Smooth muscle cell (in vitro differentiated cells): ENCODE measurements around the gene UBE2H. TPM values are rescaled to one million over a fixed set of nuclear protein-coding genes. Genes with fewer than 3 reads are reported as not detected.
A peak's percentile ranks its signal among the peaks of the same experiment; 100 is the strongest.

Experiments
- DNase-seq: peaks from one replicate; lab custom pipeline; 2025; ENCODE audit not compliant: unreplicated experiment; lab: John Stamatoyannopoulos, UW
- H2AFZ ChIP-seq: fragments of 200-600 bp; sonication (generic); 2 replicates; pipeline ENCODE4 v1.6.0; 2016; ENCODE audit warnings: antibody characterized with exemption, low read depth, mild to moderate bottlenecking
- H3F3A ChIP-seq: fragments of 200-600 bp; sonication (generic); 2 replicates; pipeline ENCODE4 v1.6.0; 2017; ENCODE audit warnings: antibody characterized with exemption, low read depth
- H3K27ac ChIP-seq: fragments of 200-600 bp; sonication (generic); 2 replicates; pipeline ENCODE4 v1.5.1; 2016; ENCODE audit warnings: low read depth, mild to moderate bottlenecking
- H3K27me3 ChIP-seq: fragments of 200-600 bp; sonication (generic); 2 replicates; pipeline ENCODE4 v1.6.1; 2016; ENCODE audit warnings: low read depth, mild to moderate bottlenecking
- H3K36me3 ChIP-seq: fragments of 200-600 bp; sonication (generic); 2 replicates; pipeline ENCODE4 v1.5.1; 2016; ENCODE audit warnings: low read depth
- H3K4me1 ChIP-seq: fragments of 200-600 bp; sonication (generic); 2 replicates; pipeline ENCODE4 v1.5.1; 2016; ENCODE audit warnings: low read depth
- H3K4me2 ChIP-seq: fragments of 200-600 bp; sonication (generic); 2 replicates; pipeline ENCODE4 v1.6.0; 2016; ENCODE audit warnings: mild to moderate bottlenecking
- H3K4me3 ChIP-seq: fragments of 200-600 bp; sonication (generic); 2 replicates; pipeline ENCODE4 v1.5.1; 2016; ENCODE audit warnings: mild to moderate bottlenecking
- H3K79me2 ChIP-seq: fragments of 200-600 bp; sonication (generic); 2 replicates; pipeline ENCODE4 v1.6.0; 2016; ENCODE audit warnings: low read depth, mild to moderate bottlenecking
- H3K9ac ChIP-seq: fragments of 200-600 bp; sonication (generic); 2 replicates; pipeline ENCODE4 v1.6.0; 2016; ENCODE audit warnings: low read depth
- H3K9me3 ChIP-seq: fragments of 200-600 bp; sonication (generic); replicated peaks from 2 replicates; pipeline ENCODE4 v1.5.1; 2016; ENCODE audit warnings: low read depth
- H4K20me1 ChIP-seq: fragments of 200-600 bp; sonication (generic); 2 replicates; pipeline ENCODE4 v1.6.0; 2016; ENCODE audit warnings: low read depth
- WGBS: methylation state at CpG from one replicate; pipeline ENCODE4 v1.1.7; 2016; ENCODE audit warnings: low lambda C conversion rate; 5-methylcytosine and 5-hydroxymethylcytosine counted together
- polyA plus RNA-seq: library from polyadenylated mRNA; unstranded; fragments of >200 nt; fragmentation: Nextera tagmentation; extraction: Ambion mirVana; gene quantifications from 2 replicates; pipeline ENCODE4 v1.2.1, GENCODE V29; 2016
- total RNA-seq: library from RNA; depleted of rRNA; stranded (reverse); fragments of >200 nt; gene quantifications from 2 replicates; pipeline ENCODE4 v1.2.3, GENCODE V29; 2014
- TF ChIP-seq, protein P1 (sequence below): fragments of 200-600 bp; sonication (generic); IDR thresholded peaks from 2 replicates; pipeline ENCODE4 v1.5.1; 2017; ENCODE audit warnings: borderline replicate concordance, mild to moderate bottlenecking, antibody characterized with exemption; ENCODE audit not compliant: insufficient read depth, poor library complexity, severe bottlenecking

UBE2H gene
- total and polyA plus RNA-seq, 2 experiments from 2014 or later: 66.1 to 94.5 TPM

DNA sequence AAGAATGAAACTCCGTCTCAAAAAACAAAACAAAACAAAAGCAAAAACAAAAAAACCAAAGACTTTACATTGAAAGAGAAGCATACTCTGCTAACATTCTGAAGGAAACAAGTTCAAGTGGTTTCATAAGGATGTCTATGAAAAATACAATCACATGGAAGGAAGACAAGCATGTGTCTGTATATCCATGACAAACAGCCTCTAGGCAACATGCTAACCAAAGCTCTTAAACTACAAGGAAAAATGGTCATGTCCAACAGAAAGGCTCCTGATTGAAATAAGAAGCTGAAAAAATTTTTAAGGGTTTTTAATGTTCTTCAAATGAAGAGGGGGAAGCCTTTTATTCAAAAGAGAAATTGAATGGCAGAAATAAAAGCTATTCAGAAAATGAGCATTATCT is 64.9 kb downstream of the UBE2H start:
- no peak overlapping the region for H3K27ac ChIP-seq
- H3K79me2 ChIP-seq: peaks cover 74% of the 10 kb centered on the region
- H4K20me1 ChIP-seq: peaks cover 94% of the 10 kb centered on the region
- no peak overlapping the region for H2AFZ ChIP-seq
- no peak overlapping the region for H3K4me3 ChIP-seq
- H3K9ac ChIP-seq: no peak overlapping the region
- H3K9me3 ChIP-seq: no peaks in the 10 kb centered on the region
- H3F3A ChIP-seq: no peaks in the 10 kb centered on the region
- WGBS: 100% methylated on average over 1 of the region's 1 CpG
- no peaks in the 10 kb centered on the region for H3K27me3 ChIP-seq
- TF ChIP-seq, protein P1, sequence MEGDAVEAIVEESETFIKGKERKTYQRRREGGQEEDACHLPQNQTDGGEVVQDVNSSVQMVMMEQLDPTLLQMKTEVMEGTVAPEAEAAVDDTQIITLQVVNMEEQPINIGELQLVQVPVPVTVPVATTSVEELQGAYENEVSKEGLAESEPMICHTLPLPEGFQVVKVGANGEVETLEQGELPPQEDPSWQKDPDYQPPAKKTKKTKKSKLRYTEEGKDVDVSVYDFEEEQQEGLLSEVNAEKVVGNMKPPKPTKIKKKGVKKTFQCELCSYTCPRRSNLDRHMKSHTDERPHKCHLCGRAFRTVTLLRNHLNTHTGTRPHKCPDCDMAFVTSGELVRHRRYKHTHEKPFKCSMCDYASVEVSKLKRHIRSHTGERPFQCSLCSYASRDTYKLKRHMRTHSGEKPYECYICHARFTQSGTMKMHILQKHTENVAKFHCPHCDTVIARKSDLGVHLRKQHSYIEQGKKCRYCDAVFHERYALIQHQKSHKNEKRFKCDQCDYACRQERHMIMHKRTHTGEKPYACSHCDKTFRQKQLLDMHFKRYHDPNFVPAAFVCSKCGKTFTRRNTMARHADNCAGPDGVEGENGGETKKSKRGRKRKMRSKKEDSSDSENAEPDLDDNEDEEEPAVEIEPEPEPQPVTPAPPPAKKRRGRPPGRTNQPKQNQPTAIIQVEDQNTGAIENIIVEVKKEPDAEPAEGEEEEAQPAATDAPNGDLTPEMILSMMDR: no peak
- peaks cover 7% of the 10 kb centered on the region for H3K4me1 ChIP-seq
- H3K4me2 ChIP-seq: no peak overlapping the region
- no peaks in the 10 kb centered on the region for H3K36me3 ChIP-seq
- no peak for DNase-seq

DNA sequence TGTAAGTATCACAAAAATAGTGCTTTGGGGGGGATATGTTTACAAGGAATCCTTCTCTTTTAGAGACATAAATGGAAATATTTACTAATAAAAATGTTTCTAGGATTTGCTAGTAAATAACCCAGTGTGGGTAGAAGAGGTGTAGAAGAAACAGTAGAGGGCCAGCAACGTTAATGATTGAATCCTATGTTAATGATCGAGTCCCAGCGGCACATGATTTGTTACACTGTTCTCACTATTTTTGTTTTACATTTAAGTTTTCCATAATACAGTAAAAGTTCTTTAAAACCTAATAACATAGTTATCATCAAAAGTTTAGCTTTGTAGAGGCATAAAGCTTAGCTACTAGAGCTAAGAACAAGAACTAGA is 66.0 kb downstream of the UBE2H start:
- Histone ChIP-seq H3K9me3 (no peaks in the 10 kb centered on the region), H2AFZ (no peak overlapping the region), H3K9ac (no peak overlapping the region), H3K27me3 (no peaks in the 10 kb centered on the region), H3K4me3 (no peak overlapping the region), H3K27ac (no peak overlapping the region), H3K79me2 (peaks cover 74% of the 10 kb centered on the region), H4K20me1 (peaks cover 96% of the 10 kb centered on the region), H3K4me2 (no peak overlapping the region), H3K4me1 (peaks cover 7% of the 10 kb centered on the region), H3K36me3 (no peaks in the 10 kb centered on the region), H3F3A (no peaks in the 10 kb centered on the region)
- 93% methylated on average over 3 of the region's 3 CpGs for WGBS
- TF ChIP-seq, protein P1: no peak
- DNase-seq: no peak

DNA sequence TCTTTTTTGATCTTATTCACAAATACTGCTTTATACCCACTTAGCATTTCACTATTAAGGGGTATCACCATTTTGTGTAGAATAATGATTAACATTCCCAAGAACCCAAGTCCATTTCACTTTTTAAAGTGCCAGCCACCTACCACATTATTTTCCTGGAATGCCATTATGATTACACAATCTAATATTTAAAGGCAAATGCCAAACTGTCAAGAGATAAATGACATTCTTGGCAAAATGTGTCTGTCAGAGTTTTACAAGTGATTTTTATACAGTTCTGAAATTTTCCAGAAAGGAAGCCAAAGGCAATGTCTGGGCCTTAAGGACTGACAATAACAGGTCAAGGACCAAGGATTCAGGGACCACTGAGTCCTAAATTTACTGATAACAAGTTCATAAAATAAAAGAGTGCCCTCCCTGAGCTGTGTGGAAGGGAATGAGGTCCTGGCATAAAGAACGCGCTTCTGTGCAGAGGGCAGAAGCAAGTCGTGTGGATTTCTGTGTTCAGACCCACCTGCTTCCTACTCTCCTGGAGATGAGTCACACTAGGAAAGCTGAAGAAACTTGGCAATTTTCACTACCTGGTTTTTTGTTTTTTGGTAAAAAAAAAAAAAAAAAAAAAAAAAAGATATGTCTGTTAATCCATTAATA is 66.5 kb downstream of the UBE2H start:
- Histone ChIP-seq H3K79me2 (peaks cover 73% of the 10 kb centered on the region), H3K9ac (no peak overlapping the region), H3K9me3 (no peaks in the 10 kb centered on the region), H3K4me3 (no peak overlapping the region), H3F3A (no peaks in the 10 kb centered on the region), H3K36me3 (no peaks in the 10 kb centered on the region), H3K4me2 (no peak overlapping the region), H3K4me1 (peaks cover 7% of the 10 kb centered on the region), H2AFZ (no peak overlapping the region), H3K27me3 (no peaks in the 10 kb centered on the region), H3K27ac (peak overlapping the region; percentile 4), H4K20me1 (peaks cover 97% of the 10 kb centered on the region)
- TF ChIP-seq, protein P1: no peak
- DNase-seq: no peak
- 98% methylated on average over 3 of the region's 3 CpGs for WGBS

DNA sequence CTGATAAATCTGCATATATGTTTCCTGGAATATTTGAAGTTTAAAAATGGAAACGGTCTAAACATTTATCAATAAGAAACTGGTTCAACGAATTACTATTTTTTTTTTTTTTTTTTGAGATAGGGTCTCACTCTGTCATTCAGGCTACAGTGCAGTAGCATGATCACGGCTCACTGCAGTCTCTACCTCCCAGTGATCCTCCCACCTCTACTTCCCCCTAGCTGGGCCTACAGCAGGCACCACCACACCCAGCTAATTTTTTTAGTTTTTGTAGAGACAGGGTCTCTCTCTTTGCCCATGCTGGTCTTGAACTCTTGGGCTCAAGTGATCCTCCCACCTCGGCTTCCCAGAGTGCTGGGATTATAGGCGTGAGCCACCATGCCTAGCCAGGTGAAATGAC is 68.3 kb downstream of the UBE2H start:
- Histone ChIP-seq H3K36me3 (no peaks in the 10 kb centered on the region), H3K4me2 (no peak overlapping the region), H3K4me3 (no peak overlapping the region), H3F3A (no peaks in the 10 kb centered on the region), H3K4me1 (peaks cover 4% of the 10 kb centered on the region), H3K9me3 (no peaks in the 10 kb centered on the region), H3K27me3 (no peaks in the 10 kb centered on the region), H3K27ac (no peak overlapping the region), H3K9ac (no peak overlapping the region), H3K79me2 (peaks cover 70% of the 10 kb centered on the region), H2AFZ (no peak overlapping the region), H4K20me1 (peaks cover 98% of the 10 kb centered on the region)
- TF ChIP-seq, protein P1: no peak
- WGBS: 98% methylated on average over 5 of the region's 5 CpGs
- no peak for DNase-seq
